HepG2 (cell line): ENCODE measurements around the gene RNU7-1. TPM values are rescaled to one million over a fixed set of nuclear protein-coding genes. Genes with fewer than 3 reads are reported as not detected.

Source experiments
- ATAC-seq: fragments of 200-7000 bp; cut with Tn5 transposase; 3 replicates; pipeline ENCODE4 v1.9.1; 2020; ENCODE audit warnings: mild to moderate bottlenecking, moderate library complexity
- BruUV-seq: library from RNA; stranded (reverse); fragments of 400-500 nt; replicated peaks from 2 replicates; lab custom pipeline; 2021; lab: Mats Ljungman, UMichigan
- CTCF ChIA-PET: fragments of 300-600 bp; formaldehyde crosslinking; extraction: SDS; loops from one replicate; lab custom pipeline; 2021; ENCODE audit warnings: low total read pairs, inconsistent platforms, low intra/inter-chr PET ratio; lab: Yijun Ruan, JAX
- POLR2A ChIA-PET: fragments of 350-600 bp; sonication (Branson Sonifier 250); formaldehyde crosslinking; loops from one replicate; lab custom pipeline; 2020; ENCODE audit warnings: antibody characterized with exemption, inconsistent platforms; lab: Yijun Ruan, JAX
- DNase-seq: peaks from one replicate; pipeline ENCODE4 v3.0.0-alpha.2; 2015; ENCODE audit warnings: low spot score
- FAIRE-seq: peaks from 3 replicates; lab custom pipeline; 2011; peaks lifted over from hg19 to GRCh38; lab: Jason Lieb, UNC
- H2AFZ ChIP-seq: one replicate; pipeline ENCODE4 v1.6.1; 2011; ENCODE audit warnings: low read length, inconsistent platforms
- H3K27ac ChIP-seq: fragments of 300-600 bp; 3 replicates; pipeline ENCODE4 v1.8.0; 2011; ENCODE audit warnings: mixed run types, mild to moderate bottlenecking, mixed read lengths, low read length, inconsistent platforms; ENCODE audit not compliant: insufficient read depth; ENCODE audit errors: extremely low read length
- H3K27me3 ChIP-seq, 2 experiments: fragments of 200-600 bp in 1 of 2; 2 replicates in 1 of 2; 3 replicates in 1 of 2; pipeline versions ENCODE4 v1.6.0 to v1.8.0; 2011; ENCODE audit warnings: low read length in 2 of 2, mild to moderate bottlenecking in 2 of 2, moderate library complexity in 2 of 2, inconsistent platforms in 1 of 2; ENCODE audit not compliant: insufficient read depth in 2 of 2, control insufficient read depth in 1 of 2
- H3K36me3 ChIP-seq, 2 experiments: fragments of 200-600 bp in 1 of 2; replicated peaks in 1 of 2; 2 replicates in 1 of 2; 3 replicates in 1 of 2; pipeline versions ENCODE4 v1.5.1 to v1.8.0; 2011; ENCODE audit warnings: low read length in 2 of 2, inconsistent platforms in 1 of 2; ENCODE audit not compliant: insufficient read depth in 2 of 2, control insufficient read depth in 1 of 2
- H3K4me1 ChIP-seq: 2 replicates; pipeline ENCODE4 v1.5.1; 2012; ENCODE audit warnings: low read length, inconsistent platforms; ENCODE audit not compliant: insufficient read depth
- H3K4me2 ChIP-seq: 2 replicates; pipeline ENCODE4 v1.6.0; 2011; ENCODE audit warnings: low read depth, low read length, inconsistent platforms
- H3K4me3 ChIP-seq, 3 experiments: fragments of 200-600 bp in 1 of 3; sonication (generic), shearing (Covaris generic) in 1 of 3; replicated peaks in 1 of 3; 2 replicates each; pipeline ENCODE4 v1.5.1; 2011 to 2016; ENCODE audit warnings: low read length in 3 of 3, inconsistent platforms in 2 of 3, low read depth in 2 of 3, mild to moderate bottlenecking in 2 of 3, control low read depth in 1 of 3, mixed read lengths in 1 of 3; ENCODE audit not compliant: insufficient read depth in 1 of 3
- H3K79me2 ChIP-seq: one replicate; pipeline ENCODE4 v1.6.1; 2011; ENCODE audit warnings: low read length, inconsistent platforms; ENCODE audit not compliant: insufficient read depth
- H3K9ac ChIP-seq: 2 replicates; pipeline ENCODE4 v1.6.0; 2011; ENCODE audit warnings: mild to moderate bottlenecking, low read depth, low read length, inconsistent platforms; ENCODE audit not compliant: insufficient read depth
- H3K9me3 ChIP-seq: 2 replicates; pipeline ENCODE4 v1.5.1; 2012; ENCODE audit warnings: mild to moderate bottlenecking, low read length
- H4K20me1 ChIP-seq: 2 replicates; pipeline ENCODE4 v1.6.0; 2011; ENCODE audit warnings: inconsistent platforms, mild to moderate bottlenecking, low read length, moderate library complexity; ENCODE audit not compliant: insufficient read depth
- DMAP1 ChIP-seq: IDR thresholded peaks from 2 replicates; pipeline ENCODE4 v1.6.1; 2016
- HOXD1 ChIP-seq: sonication (generic); formaldehyde crosslinking; IDR thresholded peaks from 2 replicates; pipeline ENCODE4 v1.5.0; 2020; ENCODE audit warnings: missing genetic modification reagents
- MAFK ChIP-seq, 2 experiments: IDR thresholded peaks in 1 of 2; conservative IDR thresholded peaks in 1 of 2; 2 replicates each; pipeline ENCODE4 v1.6.1; 2011; ENCODE audit warnings: improper control_type of control experiment in 2 of 2, low read length in 2 of 2
- NCOR1 ChIP-seq: fragments of 200-600 bp; sonication (generic); IDR thresholded peaks from 2 replicates; pipeline ENCODE4 v1.7.0; 2017; ENCODE audit warnings: antibody characterized with exemption, low read length, borderline replicate concordance
- ONECUT2 ChIP-seq: sonication (generic); formaldehyde crosslinking; IDR thresholded peaks from 2 replicates; pipeline ENCODE4 v1.4.0; 2020; ENCODE audit warnings: missing genetic modification reagents
- POLR2AphosphoS2 ChIP-seq: IDR thresholded peaks from 2 replicates; pipeline ENCODE4 v1.6.1; 2011; ENCODE audit warnings: low read depth, low read length, improper control_type of control experiment
- RXRA ChIP-seq: sonication (generic); formaldehyde crosslinking; IDR thresholded peaks from 2 replicates; pipeline ENCODE4 v1.5.1; 2020; ENCODE audit warnings: missing genetic modification reagents
- SOX5 ChIP-seq: IDR thresholded peaks from 2 replicates; pipeline ENCODE4 v1.6.1; 2016; ENCODE audit warnings: borderline replicate concordance
- SP4 ChIP-seq: sonication (generic); formaldehyde crosslinking; IDR thresholded peaks from 2 replicates; pipeline ENCODE4 v1.8.1; 2023; ENCODE audit warnings: mild to moderate bottlenecking, missing genetic modification reagents
- WIZ ChIP-seq: sonication (generic); formaldehyde crosslinking; IDR thresholded peaks from 2 replicates; pipeline ENCODE4 v1.5.1; 2020; ENCODE audit warnings: mild to moderate bottlenecking, missing genetic modification reagents
- ZMYM3 ChIP-seq: sonication (generic); formaldehyde crosslinking; IDR thresholded peaks from 2 replicates; pipeline ENCODE4 v1.5.1; 2020; ENCODE audit warnings: mild to moderate bottlenecking, missing genetic modification reagents
- ZNF24 ChIP-seq: fragments of 450-650 bp; IDR thresholded peaks from 2 replicates; pipeline ENCODE4 v1.6.1; 2017; ENCODE audit warnings: antibody characterized with exemption, mild to moderate bottlenecking
- ZNF33A ChIP-seq: sonication (generic); formaldehyde crosslinking; IDR thresholded peaks from 2 replicates; pipeline ENCODE4 v1.5.1; 2020; ENCODE audit warnings: missing genetic modification reagents, mild to moderate bottlenecking, moderate library complexity, borderline replicate concordance
- ZNF451 ChIP-seq: sonication (generic); formaldehyde crosslinking; IDR thresholded peaks from 2 replicates; pipeline ENCODE4 v1.5.0; 2020; ENCODE audit warnings: mild to moderate bottlenecking, missing genetic modification reagents
- ZNF501 ChIP-seq: sonication (generic); formaldehyde crosslinking; IDR thresholded peaks from 2 replicates; pipeline ENCODE4 v1.5.1; 2020; ENCODE audit warnings: mild to moderate bottlenecking, moderate library complexity, missing genetic modification reagents
- ZNF572 ChIP-seq: sonication (generic); formaldehyde crosslinking; IDR thresholded peaks from 2 replicates; pipeline ENCODE4 v1.5.1; 2020; ENCODE audit warnings: mild to moderate bottlenecking, missing genetic modification reagents
- ZNF709 ChIP-seq: sonication (generic); formaldehyde crosslinking; IDR thresholded peaks from 2 replicates; pipeline ENCODE4 v1.5.0; 2020; ENCODE audit warnings: mild to moderate bottlenecking, missing genetic modification reagents
- ZNF776 ChIP-seq: sonication (generic); formaldehyde crosslinking; IDR thresholded peaks from 2 replicates; pipeline ENCODE4 v1.4.0; 2020; ENCODE audit warnings: mild to moderate bottlenecking, missing genetic modification reagents
- WGBS: methylation state at CpG from one replicate; pipeline ENCODE4 v1.1.6; 2017; ENCODE audit warnings: low lambda C conversion rate; 5-methylcytosine and 5-hydroxymethylcytosine counted together
- in situ Hi-C: cut with HindIII; loops from 2 replicates; pipeline ENCODE4 v1.10.0; 2017; ENCODE audit warnings: low pct_unique_long_range_greater_than_20kb; ENCODE audit not compliant: extremely low pct_ligation_motif_present
- intact Hi-C: fragments of 100-400 bp; cut with micrococcal nuclease; formaldehyde crosslinking; loops from one replicate; pipeline ENCODE4 v1.10.0; 2022; ENCODE audit not compliant: unreplicated experiment
- polyA plus RNA-seq, 8 experiments: library from polyadenylated mRNA; depleted of rRNA in 3 of 8; stranded (reverse) in 7 of 8; unstranded in 1 of 8; fragments of >200 nt; fragmentation: Illumina TruSeq in 4 of 8; extraction: Trizol in 4 of 8; gene quantifications; 2 replicates each; pipeline versions ENCODE4 v1.2.1 to v1.2.3, GENCODE V29; 2011 to 2016; ENCODE audit warnings: low read depth in 4 of 8, missing spikeins in 1 of 8, mixed read lengths in 1 of 8; ENCODE audit not compliant: insufficient read depth in 1 of 8
- total RNA-seq, 5 experiments: library from RNA; depleted of rRNA; stranded (reverse); fragments of >200 nt; fragmentation: Illumina TruSeq; extraction: Trizol; gene quantifications; 2 replicates each; pipeline ENCODE4 v1.2.3, GENCODE V29; 2016; ENCODE audit warnings: low read depth in 1 of 5
- TF ChIP-seq, protein P1 (sequence below): IDR thresholded peaks from 2 replicates; pipeline ENCODE4 v1.6.1; 2016; ENCODE audit warnings: low read depth, control low read depth
- TF ChIP-seq, protein P2 (sequence below): IDR thresholded peaks from 2 replicates; pipeline ENCODE4 v1.6.1; 2016; ENCODE audit warnings: missing compliant biosample characterization, missing genetic modification reagents, borderline replicate concordance
- TF ChIP-seq, protein P3 (sequence below): conservative IDR thresholded peaks from 2 replicates; pipeline ENCODE4 v1.6.1; 2018; ENCODE audit warnings: missing genetic modification reagents
- TF ChIP-seq, protein P4 (sequence below): sonication (generic); formaldehyde crosslinking; IDR thresholded peaks from 2 replicates; pipeline ENCODE4 v1.4.0; 2020; ENCODE audit warnings: missing genetic modification reagents, borderline replicate concordance

RNU7-1 gene
- total and polyA plus RNA-seq, 2 of the 13 experiments (the other 11 are each of a cell fraction or from before 2014, with no cell fraction given) = not detected

DNA sequence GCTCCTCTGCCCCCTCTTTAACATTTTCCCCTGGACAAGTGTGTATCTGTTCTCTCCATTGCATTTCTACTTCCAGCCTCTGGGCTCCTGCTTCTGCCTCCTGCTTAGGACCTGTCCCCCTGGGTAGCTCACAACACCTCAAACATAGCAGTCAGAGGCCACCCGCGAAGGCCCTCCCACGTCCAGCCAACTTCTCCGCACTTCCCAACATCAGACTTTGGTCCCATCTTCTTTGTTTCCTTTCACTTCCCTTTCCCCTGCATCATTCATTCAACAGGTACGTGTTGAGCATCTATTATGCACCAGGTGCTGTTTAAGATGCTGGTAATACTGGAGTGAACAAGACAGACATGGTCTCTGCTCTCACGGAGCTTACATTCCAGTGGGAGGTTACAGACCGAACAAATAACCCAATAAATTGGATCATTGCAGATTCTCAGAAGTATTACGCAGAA, 3.3 kb downstream of the RNU7-1 start:
- Histone ChIP-seq H3K9me3 (no peaks in the 10 kb centered on the region), H4K20me1 (no peaks in the 10 kb centered on the region), H3K36me3 (no peaks in the 10 kb centered on the region), H3K4me1 (peaks cover 38% of the 10 kb centered on the region), H3K27me3 (no peaks in the 10 kb centered on the region), H3K9ac (peak overlapping the region; percentile 53), H3K27ac (peak overlapping the region; percentile 56), H3K4me3 (peak overlapping the region; percentile 52 to 89 (median 71)), H2AFZ (no peak overlapping the region), H3K4me2 (peak overlapping the region; percentile 92), H3K79me2 (no peaks in the 10 kb centered on the region)
- ChIA-PET CTCF (interaction anchor here (1.1 to 2.1 kb wide), 3 partner anchors 15 to 78 kb away, joined by 3 to 6 read pairs (median 5); no protein-coding TSS in a partner anchor), POLR2A (interaction anchor here (0.5 to 5.2 kb wide), 24 partner anchors 9 to 960 kb away, joined by 3 to 180 read pairs (median 9); partner anchors contain the start of genes C1RL, CLSTN3, ENO2 and LPCAT3)
- intact Hi-C loops (loop anchor here (1.0 kb wide), 1 partner anchor 15 kb away; no protein-coding TSS in a partner anchor), in situ Hi-C loops (loop anchor here (10.0 kb wide), 1 partner anchor 168 kb away; no protein-coding TSS in a partner anchor)
- no peak for FAIRE-seq
- peak; percentile 0; the same call in 1 of the 3 replicates for ATAC-seq
- no peak for DNase-seq
- no TSS peak for BruUV-seq
- WGBS = 30% methylated on average over 8 of the region's 8 CpGs
- TF ChIP-seq RXRA (CRISPR knock-in tag) (no peak), ZMYM3 (CRISPR knock-in tag) (peak; percentile 33; the same call in 1 of the 2 replicates), SP4 (CRISPR knock-in tag) (no peak), MAFK (conservative IDR thresholded peaks at IDR 0.05 in 1 of 2, IDR thresholded peaks at IDR 0.05 in 1 of 2; ENCODE audit: low read length in 2 of 2) (no peak), ZNF776 (no peak), ZNF572 (CRISPR knock-in tag) (0 out of 2 replicates have a peak, but pooled peaks have one; percentile 59), ZNF709 (no peak), ZNF451 (CRISPR knock-in tag) (no peak), HOXD1 (CRISPR knock-in tag) (no peak), WIZ (no peak), ZNF501 (CRISPR knock-in tag) (0 out of 2 replicates have a peak, but pooled peaks have one; percentile 45), SOX5 (0 out of 2 replicates have a peak, but pooled peaks have one; percentile 6), NCOR1 (no peak), POLR2AphosphoS2 (no peak), ZNF24 (peak; percentile 42; the same call in 1 of the 2 replicates), ONECUT2 (no peak), ZNF33A (CRISPR knock-in tag) (no peak), DMAP1 (CRISPR knock-in tag) (peak; percentile 0; the same call in 1 of the 2 replicates)
- TF ChIP-seq, protein P1, sequence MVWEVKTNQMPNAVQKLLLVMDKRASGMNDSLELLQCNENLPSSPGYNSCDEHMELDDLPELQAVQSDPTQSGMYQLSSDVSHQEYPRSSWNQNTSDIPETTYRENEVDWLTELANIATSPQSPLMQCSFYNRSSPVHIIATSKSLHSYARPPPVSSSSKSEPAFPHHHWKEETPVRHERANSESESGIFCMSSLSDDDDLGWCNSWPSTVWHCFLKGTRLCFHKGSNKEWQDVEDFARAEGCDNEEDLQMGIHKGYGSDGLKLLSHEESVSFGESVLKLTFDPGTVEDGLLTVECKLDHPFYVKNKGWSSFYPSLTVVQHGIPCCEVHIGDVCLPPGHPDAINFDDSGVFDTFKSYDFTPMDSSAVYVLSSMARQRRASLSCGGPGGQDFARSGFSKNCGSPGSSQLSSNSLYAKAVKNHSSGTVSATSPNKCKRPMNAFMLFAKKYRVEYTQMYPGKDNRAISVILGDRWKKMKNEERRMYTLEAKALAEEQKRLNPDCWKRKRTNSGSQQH = no peak
- TF ChIP-seq, protein P2, sequence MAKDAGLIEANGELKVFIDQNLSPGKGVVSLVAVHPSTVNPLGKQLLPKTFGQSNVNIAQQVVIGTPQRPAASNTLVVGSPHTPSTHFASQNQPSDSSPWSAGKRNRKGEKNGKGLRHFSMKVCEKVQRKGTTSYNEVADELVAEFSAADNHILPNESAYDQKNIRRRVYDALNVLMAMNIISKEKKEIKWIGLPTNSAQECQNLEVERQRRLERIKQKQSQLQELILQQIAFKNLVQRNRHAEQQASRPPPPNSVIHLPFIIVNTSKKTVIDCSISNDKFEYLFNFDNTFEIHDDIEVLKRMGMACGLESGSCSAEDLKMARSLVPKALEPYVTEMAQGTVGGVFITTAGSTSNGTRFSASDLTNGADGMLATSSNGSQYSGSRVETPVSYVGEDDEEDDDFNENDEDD (CRISPR knock-in tag) = no peak
- TF ChIP-seq, protein P3, sequence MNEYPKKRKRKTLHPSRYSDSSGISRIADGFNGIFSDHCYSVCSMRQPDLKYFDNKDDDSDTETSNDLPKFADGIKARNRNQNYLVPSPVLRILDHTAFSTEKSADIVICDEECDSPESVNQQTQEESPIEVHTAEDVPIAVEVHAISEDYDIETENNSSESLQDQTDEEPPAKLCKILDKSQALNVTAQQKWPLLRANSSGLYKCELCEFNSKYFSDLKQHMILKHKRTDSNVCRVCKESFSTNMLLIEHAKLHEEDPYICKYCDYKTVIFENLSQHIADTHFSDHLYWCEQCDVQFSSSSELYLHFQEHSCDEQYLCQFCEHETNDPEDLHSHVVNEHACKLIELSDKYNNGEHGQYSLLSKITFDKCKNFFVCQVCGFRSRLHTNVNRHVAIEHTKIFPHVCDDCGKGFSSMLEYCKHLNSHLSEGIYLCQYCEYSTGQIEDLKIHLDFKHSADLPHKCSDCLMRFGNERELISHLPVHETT (CRISPR knock-in tag) = no peak
- TF ChIP-seq, protein P4, sequence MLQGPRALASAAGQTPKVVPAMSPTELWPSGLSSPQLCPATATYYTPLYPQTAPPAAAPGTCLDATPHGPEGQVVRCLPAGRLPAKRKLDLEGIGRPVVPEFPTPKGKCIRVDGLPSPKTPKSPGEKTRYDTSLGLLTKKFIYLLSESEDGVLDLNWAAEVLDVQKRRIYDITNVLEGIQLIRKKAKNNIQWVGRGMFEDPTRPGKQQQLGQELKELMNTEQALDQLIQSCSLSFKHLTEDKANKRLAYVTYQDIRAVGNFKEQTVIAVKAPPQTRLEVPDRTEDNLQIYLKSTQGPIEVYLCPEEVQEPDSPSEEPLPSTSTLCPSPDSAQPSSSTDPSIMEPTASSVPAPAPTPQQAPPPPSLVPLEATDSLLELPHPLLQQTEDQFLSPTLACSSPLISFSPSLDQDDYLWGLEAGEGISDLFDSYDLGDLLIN (CRISPR knock-in tag) = no peak
